ENCODE results near the gene ATXN7L3.
"Not testable (repeated sequence)": the region's sequence is repeated elsewhere in the genome, so short reads cannot be mapped to it uniquely, and the experiment has no call there.

The ATXN7L3 gene

DNA sequence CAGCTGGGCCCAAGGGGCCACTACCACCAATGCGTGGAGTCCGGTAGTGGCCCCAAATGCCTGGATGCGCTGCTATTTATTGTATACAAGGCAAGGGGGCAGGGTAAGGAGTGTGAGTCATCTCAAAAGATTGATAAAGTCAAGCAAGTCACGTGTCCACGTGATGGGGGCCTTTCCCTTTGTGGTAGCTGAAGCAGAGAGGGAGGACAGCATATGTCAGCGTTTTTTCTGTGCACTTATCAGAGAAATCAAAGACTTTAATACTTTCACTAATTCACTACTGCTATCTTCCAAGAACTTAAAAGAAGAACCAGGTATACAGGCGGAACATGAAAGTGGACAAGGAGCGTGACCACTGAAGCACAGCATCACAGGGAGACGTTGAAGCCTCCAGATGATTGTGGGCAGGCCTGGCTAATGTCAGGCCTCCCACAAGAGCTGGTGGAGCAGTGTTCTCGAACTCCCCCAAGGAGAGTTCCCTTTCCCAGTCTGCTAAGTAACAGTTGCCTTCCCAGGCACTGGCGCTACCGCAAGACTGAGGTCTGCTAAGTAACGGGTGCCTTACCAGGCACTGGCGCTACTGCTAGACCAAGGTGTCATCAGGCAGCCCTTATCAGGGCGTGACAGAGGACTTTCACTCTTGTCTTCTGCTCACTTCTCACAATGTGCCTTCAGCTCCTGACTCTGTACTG lies 40.0 kb downstream of the ATXN7L3 start:
- H3K36me3 Mint-ChIP-seq (ENCODE audit: low read depth), result no peaks in the 10 kb centered on the region
- peaks cover 4% of the 10 kb centered on the region for H3K4me1 Mint-ChIP-seq (ENCODE audit: low read depth)
- peak overlapping the region; percentile 64 for H3K27ac Mint-ChIP-seq
- no peak overlapping the region for H3K4me3 Mint-ChIP-seq
- intact Hi-C loops (cut with micrococcal nuclease), result loop anchor here (10.0 kb wide), 1 partner anchor 215 kb away; the partner anchor contains the start of gene PPY
- H3K27me3 Mint-ChIP-seq, result no peaks in the 10 kb centered on the region
- no peaks in the 10 kb centered on the region for H3K9me3 Mint-ChIP-seq

GRCh38 chr17:44155488-44155887 lies 44.2 kb downstream of the ATXN7L3 start:
- intact Hi-C loops (cut with micrococcal nuclease), result no loop called here
- Mint-ChIP-seq H3K9me3 (no peaks in the 10 kb centered on the region), H3K36me3 (ENCODE audit: low read depth) (no peaks in the 10 kb centered on the region), H3K27me3 (no peaks in the 10 kb centered on the region), H3K27ac (no peak overlapping the region), H3K4me1 (ENCODE audit: low read depth) (peaks cover 13% of the 10 kb centered on the region), H3K4me3 (no peak overlapping the region)

- no peaks in the 10 kb centered on the region for H3K9me3 Mint-ChIP-seq
- H3K36me3 Mint-ChIP-seq (ENCODE audit: low read depth), result no peaks in the 10 kb centered on the region
- H3K27me3 Mint-ChIP-seq, result no peaks in the 10 kb centered on the region
- intact Hi-C loops (cut with micrococcal nuclease), result no loop called here
- no peak overlapping the region for H3K4me3 Mint-ChIP-seq
- peak overlapping the region; percentile 47 for H3K27ac Mint-ChIP-seq
- H3K4me1 Mint-ChIP-seq (ENCODE audit: low read depth), result peaks cover 27% of the 10 kb centered on the region
Observed at GRCh38 chr17:44152875-44153274, 46.8 kb downstream of the ATXN7L3 start.

DNA sequence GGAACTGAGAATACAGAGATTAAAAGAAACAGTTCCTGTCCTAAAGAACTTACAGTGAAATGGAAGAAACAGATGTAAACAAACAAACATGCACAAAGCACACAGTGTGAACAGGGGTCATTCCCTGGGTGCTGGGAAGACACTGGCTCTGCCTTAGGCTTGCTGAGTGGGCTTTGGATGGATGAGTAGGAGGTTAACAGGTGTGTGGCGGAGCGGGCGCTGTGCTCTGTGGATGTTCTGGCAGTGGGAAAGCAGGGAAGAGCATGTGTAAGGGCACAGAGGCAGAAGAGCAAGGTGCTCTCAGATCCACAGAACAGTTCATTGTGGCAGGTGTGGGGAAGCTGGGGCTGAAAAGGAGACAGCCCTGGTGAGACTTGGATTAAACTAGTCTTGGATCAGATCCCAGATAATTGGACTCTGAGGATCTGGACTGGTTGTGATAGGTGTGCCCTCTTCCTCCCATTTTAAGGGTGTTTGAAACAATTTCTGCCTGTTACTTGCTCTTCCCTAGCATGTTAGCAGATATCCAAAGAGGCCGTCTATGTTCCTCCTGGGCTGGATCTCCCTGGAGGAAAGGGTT lies 49.8 kb downstream of the ATXN7L3 start:
- peak overlapping the region; percentile 8 for H3K27ac Mint-ChIP-seq
- no peaks in the 10 kb centered on the region for H3K9me3 Mint-ChIP-seq
- H3K4me3 Mint-ChIP-seq, result no peak overlapping the region
- H3K4me1 Mint-ChIP-seq (ENCODE audit: low read depth), result peaks cover 37% of the 10 kb centered on the region
- no peaks in the 10 kb centered on the region for H3K36me3 Mint-ChIP-seq (ENCODE audit: low read depth)
- intact Hi-C loops (cut with micrococcal nuclease), result no loop called here
- H3K27me3 Mint-ChIP-seq, result no peaks in the 10 kb centered on the region

- H3K36me3 Mint-ChIP-seq (ENCODE audit: low read depth); H3K27ac Mint-ChIP-seq; H3K4me3 Mint-ChIP-seq; H3K27me3 Mint-ChIP-seq; intact Hi-C loops (cut with micrococcal nuclease); H3K9me3 Mint-ChIP-seq: not testable (repeated sequence)
- peaks cover 37% of the 10 kb centered on the region for H3K4me1 Mint-ChIP-seq (ENCODE audit: low read depth)
Observed at GRCh38 chr17:44149066-44149465, 50.6 kb downstream of the ATXN7L3 start.

- Mint-ChIP-seq H3K27ac (no peak overlapping the region), H3K9me3 (no peaks in the 10 kb centered on the region), H3K27me3 (no peaks in the 10 kb centered on the region), H3K4me3 (no peak overlapping the region), H3K36me3 (ENCODE audit: low read depth) (no peaks in the 10 kb centered on the region), H3K4me1 (ENCODE audit: low read depth) (peaks cover 37% of the 10 kb centered on the region)
- intact Hi-C loops (cut with micrococcal nuclease), result no loop called here
Observed at GRCh38 chr17:44147812-44148211, 51.9 kb downstream of the ATXN7L3 start.

GRCh38 chr17:44146375-44147346 lies 53.0 kb downstream of the ATXN7L3 start:
- no peaks in the 10 kb centered on the region for H3K27me3 Mint-ChIP-seq
- no peaks in the 10 kb centered on the region for H3K9me3 Mint-ChIP-seq
- H3K4me3 Mint-ChIP-seq, result no peak overlapping the region
- intact Hi-C loops (cut with micrococcal nuclease), result no loop called here
- H3K36me3 Mint-ChIP-seq (ENCODE audit: low read depth), result no peaks in the 10 kb centered on the region
- H3K27ac Mint-ChIP-seq, result peak overlapping the region; percentile 29
- H3K4me1 Mint-ChIP-seq (ENCODE audit: low read depth), result peaks cover 44% of the 10 kb centered on the region

DNA sequence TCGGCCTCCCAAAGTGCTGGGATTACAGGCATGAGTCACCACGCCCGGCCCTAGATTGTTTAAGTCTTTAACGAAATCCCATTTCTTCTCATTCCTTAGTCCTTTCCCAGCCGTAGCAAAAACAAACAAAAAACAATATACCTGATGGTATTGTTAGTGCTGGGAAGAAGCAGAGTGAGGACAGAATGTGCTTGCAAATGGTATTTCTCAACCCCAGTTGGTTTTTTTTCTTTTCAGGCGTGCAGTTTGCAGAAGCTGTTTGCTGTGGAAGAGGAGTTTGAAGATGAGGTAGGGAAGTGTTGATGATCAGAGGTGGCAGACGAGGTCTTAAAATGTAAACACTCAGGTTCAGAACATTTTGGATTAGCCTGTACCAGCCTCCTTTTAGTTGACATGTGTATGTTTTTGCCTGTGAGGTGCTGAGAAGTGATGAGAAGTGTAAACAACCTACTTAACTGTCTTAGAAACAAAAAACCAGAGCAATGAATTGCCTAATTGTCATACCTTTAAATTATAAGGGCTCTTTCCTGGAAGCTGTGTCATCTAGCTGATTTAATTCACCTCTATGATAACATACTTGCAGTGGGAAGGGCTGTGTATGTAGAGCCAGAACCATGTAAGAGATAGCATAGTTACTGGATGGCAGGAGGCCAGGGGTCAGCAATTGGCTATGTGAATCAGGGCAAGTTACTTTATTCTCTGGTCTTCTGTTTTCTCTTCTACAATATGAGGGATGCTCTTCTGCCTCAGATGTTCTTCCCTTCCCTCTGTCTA lies 54.5 kb downstream of the ATXN7L3 start:
- H3K27ac Mint-ChIP-seq, result no peak overlapping the region
- H3K27me3 Mint-ChIP-seq, result no peaks in the 10 kb centered on the region
- H3K4me3 Mint-ChIP-seq, result no peak overlapping the region
- H3K36me3 Mint-ChIP-seq (ENCODE audit: low read depth), result no peaks in the 10 kb centered on the region
- H3K9me3 Mint-ChIP-seq, result no peaks in the 10 kb centered on the region
- H3K4me1 Mint-ChIP-seq (ENCODE audit: low read depth), result peaks cover 35% of the 10 kb centered on the region
- intact Hi-C loops (cut with micrococcal nuclease), result loop anchor here (5.0 kb wide), 1 partner anchor 42 kb away; the partner anchor contains the start of gene TMUB2

DNA sequence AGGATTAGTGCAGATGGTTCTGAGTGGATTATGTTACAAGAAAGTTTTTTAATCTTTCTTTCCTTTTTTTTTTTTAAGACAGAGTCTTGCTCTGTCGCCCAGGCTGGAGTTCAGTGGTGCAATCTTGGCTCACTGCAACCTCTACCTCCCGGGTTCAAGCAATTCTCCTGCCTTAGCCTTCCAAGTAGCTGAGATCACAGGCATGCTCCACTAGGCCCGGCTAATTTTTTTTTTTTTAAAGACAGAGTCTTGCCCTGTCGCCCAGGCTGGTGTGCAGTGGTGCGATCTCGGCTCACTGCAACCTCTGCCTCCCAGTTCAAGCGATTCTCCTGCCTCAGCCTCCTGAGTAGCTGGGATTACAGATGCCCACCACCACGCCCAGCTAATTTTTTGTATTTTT lies 55.8 kb downstream of the ATXN7L3 start:
- H3K4me3 Mint-ChIP-seq; H3K27me3 Mint-ChIP-seq; H3K27ac Mint-ChIP-seq; H3K9me3 Mint-ChIP-seq; H3K36me3 Mint-ChIP-seq (ENCODE audit: low read depth): not testable (repeated sequence)
- intact Hi-C loops (cut with micrococcal nuclease), result loop anchor here (5.0 kb wide), 1 partner anchor 43 kb away; the partner anchor contains the start of gene TMUB2
- H3K4me1 Mint-ChIP-seq (ENCODE audit: low read depth), result peaks cover 23% of the 10 kb centered on the region
